ENCODE measurements around the gene NUP93. TPM values are rescaled to one million over a fixed set of nuclear protein-coding genes. Genes with fewer than 3 reads are reported as not detected.

The NUP93 gene
- total RNA-seq, 1 experiment from 2014 or later, result 74.7 TPM

- H4K20me1 ChIP-seq (ENCODE audit: insufficient read depth), result no peaks in the 10 kb centered on the region
- 0 out of 2 replicates have a peak, but pooled peaks cover 5% of the 10 kb centered on the region for H3K36me3 ChIP-seq (ENCODE audit: low read depth)
- ChIA-PET POLR2A (ENCODE audit: unreplicated experiment) (interaction anchor here (0.7 to 0.8 kb wide), 2 partner anchors 24 to 46 kb away, joined by 5 to 6 read pairs; no protein-coding TSS in a partner anchor), CTCF (interaction anchor here (0.6 to 1.1 kb wide), 2 partner anchors 22 to 278 kb away, joined by 3 to 8 read pairs; no protein-coding TSS in a partner anchor)
- H3K27me3 ChIP-seq (ENCODE audit: insufficient read depth, low read depth), result no peaks in the 10 kb centered on the region
- no TSS peak for BruUV-seq (replicated peaks)
- H3K4me3 ChIP-seq, result no peak overlapping the region
- 0 out of 2 replicates have a peak, but pooled peaks cover 8% of the 10 kb centered on the region for H3K79me2 ChIP-seq (ENCODE audit: low read depth)
- H3F3A ChIP-seq (ENCODE audit: insufficient read depth, low read depth), result peaks cover 9% of the 10 kb centered on the region; the same call in 1 of the 2 replicates
- peak in 1 of 2 experiments; percentile 33 for DNase-seq
- peaks cover 20% of the 10 kb centered on the region for H3K4me1 ChIP-seq (replicated peaks; ENCODE audit: insufficient read depth)
- no peak overlapping the region for H3K4me2 ChIP-seq
- H3K9me2 ChIP-seq (ENCODE audit: insufficient read depth), result no peaks in the 10 kb centered on the region
- no peaks in the 10 kb centered on the region for H3K9me3 ChIP-seq (ENCODE audit: insufficient read depth, low read depth)
- TF ChIP-seq CTCF (conservative IDR thresholded peaks at IDR 0.05) (no peak), EZH2 (IDR thresholded peaks at IDR 0.05; ENCODE audit: low read depth) (no peak)
- no peak overlapping the region for H3K27ac ChIP-seq
- intact Hi-C loops (cut with micrococcal nuclease; ENCODE audit: unreplicated experiment), result loop anchor here (2.0 kb wide), 1 partner anchor 46 kb away; no protein-coding TSS in a partner anchor
- H2AFZ ChIP-seq, result no peak overlapping the region
These were observed 84.9 kb downstream of the NUP93 start for GRCh38 chr16:56814537-56815432.

- H3K9me3 ChIP-seq (ENCODE audit: insufficient read depth, low read depth), result no peaks in the 10 kb centered on the region
- no peak overlapping the region for H3K4me2 ChIP-seq
- H3K9me2 ChIP-seq (ENCODE audit: insufficient read depth), result no peaks in the 10 kb centered on the region
- no TSS peak for BruUV-seq (replicated peaks)
- ChIA-PET CTCF (interaction anchor here (0.6 kb wide), 1 partner anchor 119 kb away, joined by 18 read pairs; no protein-coding TSS in a partner anchor), POLR2A (ENCODE audit: unreplicated experiment) (interaction anchor here (0.6 to 0.8 kb wide), 2 partner anchors 8 to 45 kb away, joined by 3 to 6 read pairs; no protein-coding TSS in a partner anchor)
- H4K20me1 ChIP-seq (ENCODE audit: insufficient read depth), result no peaks in the 10 kb centered on the region
- H3K4me1 ChIP-seq (replicated peaks; ENCODE audit: insufficient read depth), result peaks cover 20% of the 10 kb centered on the region
- no peak overlapping the region for H3K27ac ChIP-seq
- H3K79me2 ChIP-seq (ENCODE audit: low read depth), result 0 out of 2 replicates have a peak, but pooled peaks cover 8% of the 10 kb centered on the region
- no peak overlapping the region for H3K4me3 ChIP-seq
- intact Hi-C loops (cut with micrococcal nuclease; ENCODE audit: unreplicated experiment), result loop anchor here (2.0 kb wide), 1 partner anchor 45 kb away; no protein-coding TSS in a partner anchor
- H3K36me3 ChIP-seq (ENCODE audit: low read depth), result 0 out of 2 replicates have a peak, but pooled peaks cover 8% of the 10 kb centered on the region
- TF ChIP-seq EZH2 (IDR thresholded peaks at IDR 0.05; ENCODE audit: low read depth) (no peak), CTCF (conservative IDR thresholded peaks at IDR 0.05) (no peak)
- peaks cover 9% of the 10 kb centered on the region; the same call in 1 of the 2 replicates for H3F3A ChIP-seq (ENCODE audit: insufficient read depth, low read depth)
- no peak for DNase-seq
- H2AFZ ChIP-seq, result no peak overlapping the region
- no peaks in the 10 kb centered on the region for H3K27me3 ChIP-seq (ENCODE audit: insufficient read depth, low read depth)
These were observed 85.8 kb downstream of the NUP93 start for GRCh38 chr16:56815721-56816120.

GRCh38 chr16:56817056-56817455 is 87.1 kb downstream of the NUP93 start:
- Histone ChIP-seq H2AFZ (no peak overlapping the region), H3K9me3 (ENCODE audit: insufficient read depth, low read depth) (no peaks in the 10 kb centered on the region), H3K27me3 (ENCODE audit: insufficient read depth, low read depth) (no peaks in the 10 kb centered on the region), H3K4me1 (replicated peaks; ENCODE audit: insufficient read depth) (peaks cover 15% of the 10 kb centered on the region), H4K20me1 (ENCODE audit: insufficient read depth) (no peaks in the 10 kb centered on the region), H3K36me3 (ENCODE audit: low read depth) (0 out of 2 replicates have a peak, but pooled peaks cover 8% of the 10 kb centered on the region), H3K4me2 (no peak overlapping the region), H3K9me2 (ENCODE audit: insufficient read depth) (no peaks in the 10 kb centered on the region), H3F3A (ENCODE audit: insufficient read depth, low read depth) (peaks cover 9% of the 10 kb centered on the region; the same call in 1 of the 2 replicates), H3K79me2 (ENCODE audit: low read depth) (0 out of 2 replicates have a peak, but pooled peaks cover 8% of the 10 kb centered on the region), H3K4me3 (no peak overlapping the region), H3K27ac (no peak overlapping the region)
- BruUV-seq (replicated peaks), result no TSS peak
- no peak for DNase-seq
- TF ChIP-seq CTCF (conservative IDR thresholded peaks at IDR 0.05), result no peak
- TF ChIP-seq EZH2 (IDR thresholded peaks at IDR 0.05; ENCODE audit: low read depth), result no peak
- CTCF ChIA-PET, result no interaction called here
- POLR2A ChIA-PET (ENCODE audit: unreplicated experiment), result no interaction called here
- intact Hi-C loops (cut with micrococcal nuclease; ENCODE audit: unreplicated experiment), result no loop called here
